DMS 273 (cell line): ENCODE measurements around the gene RAD21L1.

ENCODE experiments used
- DNase-seq: peaks from one replicate; lab custom pipeline; 2025; ENCODE audit not compliant: unreplicated experiment; lab: John Stamatoyannopoulos, UW

Gene RAD21L1

GRCh38 chr20:1293641-1294379, 68.0 kb downstream of the RAD21L1 start:
- no peak for DNase-seq

- DNase-seq = no peak
Observed at GRCh38 chr20:1294497-1294896, 68.7 kb downstream of the RAD21L1 start.

- DNase-seq = no peak
Observed at GRCh38 chr20:1295276-1295930, 69.6 kb downstream of the RAD21L1 start.

GRCh38 chr20:1296117-1296610, 70.3 kb downstream of the RAD21L1 start:
- no peak for DNase-seq

- no peak for DNase-seq
Observed at GRCh38 chr20:1296922-1297321, 71.1 kb downstream of the RAD21L1 start.

- no peak for DNase-seq
Observed at GRCh38 chr20:1297486-1297885, 71.6 kb downstream of the RAD21L1 start.

GRCh38 chr20:1298166-1298565, 72.3 kb downstream of the RAD21L1 start:
- DNase-seq = no peak

GRCh38 chr20:1298888-1299511, 73.2 kb downstream of the RAD21L1 start:
- DNase-seq = no peak

GRCh38 chr20:1299522-1299921, 73.7 kb downstream of the RAD21L1 start:
- DNase-seq = peak; percentile 43

- DNase-seq = no peak
Observed at GRCh38 chr20:1300083-1300840, 74.4 kb downstream of the RAD21L1 start.

- no peak for DNase-seq
Observed at GRCh38 chr20:1301031-1301529, 75.2 kb downstream of the RAD21L1 start.

- peak; percentile 82 for DNase-seq
Observed at GRCh38 chr20:1302685-1303541, 77.1 kb downstream of the RAD21L1 start.

GRCh38 chr20:1304710-1305515, 79.1 kb downstream of the RAD21L1 start:
- no peak for DNase-seq
